DMS79 (cell line): ENCODE measurements around the gene BHLHE40.
A peak's percentile ranks its signal among the peaks of the same experiment; 100 is the strongest.

Source experiments
- DNase-seq: peaks from one replicate; lab custom pipeline; 2025; lab: John Stamatoyannopoulos, UW

Gene BHLHE40

DNA sequence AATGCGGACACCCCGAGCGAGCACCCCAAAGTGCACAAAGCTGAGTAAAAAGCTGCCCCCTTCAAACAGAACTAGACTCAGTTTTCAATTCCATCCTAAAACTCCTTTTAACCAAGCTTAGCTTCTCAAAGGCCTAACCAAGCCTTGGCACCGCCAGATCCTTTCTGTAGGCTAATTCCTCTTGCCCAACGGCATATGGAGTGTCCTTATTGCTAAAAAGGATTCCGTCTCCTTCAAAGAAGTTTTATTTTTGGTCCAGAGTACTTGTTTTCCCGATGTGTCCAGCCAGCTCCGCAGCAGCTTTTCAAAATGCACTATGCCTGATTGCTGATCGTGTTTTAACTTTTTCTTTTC is 5.3 kb downstream of the BHLHE40 start:
- no peak for DNase-seq

DNA sequence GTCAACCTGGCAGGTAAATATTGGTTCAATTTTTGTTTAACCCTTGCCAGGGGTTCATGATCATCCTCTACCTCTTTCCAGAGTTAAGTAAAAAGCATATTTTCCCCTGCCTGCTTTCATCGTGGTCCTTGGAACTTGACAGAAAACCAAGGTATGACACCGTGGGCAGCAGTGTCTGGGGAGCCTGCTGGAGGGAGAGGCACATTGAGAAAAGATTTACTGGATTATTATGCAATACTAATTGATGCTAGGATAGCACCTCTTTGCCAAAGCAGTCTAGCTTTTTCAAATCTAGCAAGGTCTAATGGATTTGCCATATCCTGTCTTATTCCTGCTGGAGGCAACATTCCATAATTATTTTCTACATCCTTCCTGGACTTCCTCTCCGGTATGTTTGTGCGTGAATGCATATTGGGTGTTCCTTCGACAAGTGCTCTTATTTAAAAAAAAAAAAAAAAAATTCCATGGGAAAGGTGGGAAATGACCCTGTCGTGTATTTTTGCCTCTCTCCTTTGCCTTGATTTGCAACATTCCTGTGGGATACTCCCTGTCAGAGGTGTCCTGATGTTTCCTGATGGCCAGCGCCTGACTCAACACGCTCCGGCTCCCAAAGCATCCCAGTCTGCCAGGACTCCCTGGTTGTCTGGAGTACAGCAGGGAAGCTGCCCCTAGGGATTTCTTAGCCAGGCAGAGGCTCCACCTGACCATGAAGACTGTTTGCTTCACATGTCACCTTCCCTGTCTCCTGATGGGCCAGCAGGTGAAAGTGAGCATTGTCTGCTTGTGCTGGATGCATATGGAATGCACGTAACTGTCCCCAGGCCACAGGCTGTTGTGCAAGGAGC is 6.3 kb downstream of the BHLHE40 start:
- DNase-seq: no peak

DNA sequence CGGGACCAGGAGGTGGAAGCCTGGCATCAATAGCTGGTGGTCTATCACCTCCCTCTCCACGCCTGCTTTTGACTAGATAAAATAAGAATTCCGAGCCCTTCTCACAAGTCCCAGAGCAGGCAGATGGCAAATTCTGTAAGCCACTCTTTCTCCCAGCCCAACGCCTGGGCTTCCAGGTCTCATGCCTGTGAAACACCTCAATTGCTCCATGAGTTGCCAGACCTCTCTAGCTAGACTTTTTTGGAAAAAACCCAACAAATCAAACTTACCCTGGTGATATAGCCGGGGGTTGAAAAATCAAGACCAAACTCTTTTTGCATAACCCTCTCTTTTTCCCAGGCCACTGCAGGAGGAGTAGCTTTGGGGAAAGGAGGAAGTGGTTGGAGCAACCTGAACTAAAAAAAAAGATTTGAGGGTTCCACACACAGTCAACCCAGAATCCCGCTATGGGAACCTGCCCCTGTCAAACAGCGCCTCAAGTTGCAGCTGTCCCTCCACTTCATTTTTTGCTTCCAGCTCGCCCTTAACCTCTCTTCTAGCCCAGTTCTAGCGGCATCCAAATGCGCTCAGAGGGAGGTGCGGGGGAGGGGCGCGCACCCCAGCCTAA is 7.0 kb downstream of the BHLHE40 start:
- no peak for DNase-seq

DNA sequence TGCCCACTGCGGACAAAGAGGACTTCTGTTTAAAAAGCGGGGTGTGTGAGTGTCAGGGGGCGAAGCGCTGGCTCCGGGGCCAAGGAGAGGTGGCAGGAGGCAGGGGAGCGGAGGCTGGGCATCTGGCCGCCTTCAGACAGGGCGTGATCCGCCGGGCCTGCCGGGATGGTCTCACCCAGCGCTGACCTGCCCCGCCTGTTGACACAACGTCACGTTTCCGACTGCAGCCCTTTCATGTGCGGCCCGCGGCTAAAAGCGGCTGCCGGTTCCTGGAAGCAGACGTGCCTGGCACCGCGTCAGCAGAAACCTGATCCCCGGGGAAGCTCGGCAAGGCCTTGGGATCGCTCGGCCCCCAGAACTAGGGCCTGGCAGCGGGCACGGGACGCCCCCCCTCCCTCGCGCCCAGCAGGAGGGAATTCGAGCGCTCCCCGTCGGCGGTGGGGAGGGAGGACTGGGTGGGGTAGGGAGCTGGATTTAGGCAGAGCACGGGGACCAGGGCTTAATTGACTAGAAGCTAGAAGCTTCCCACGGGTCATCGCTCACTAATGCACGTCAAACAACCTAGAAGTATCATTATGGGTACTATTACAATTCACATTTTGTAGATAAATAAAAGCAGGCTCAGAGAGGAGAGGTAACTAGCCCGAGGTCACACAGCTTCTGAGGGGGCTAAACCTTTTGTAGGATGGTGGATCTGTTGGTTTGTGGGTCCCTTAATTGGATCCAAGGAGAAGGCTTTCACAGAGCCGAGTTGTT is 7.7 kb downstream of the BHLHE40 start:
- DNase-seq: peak; percentile 46

DNA sequence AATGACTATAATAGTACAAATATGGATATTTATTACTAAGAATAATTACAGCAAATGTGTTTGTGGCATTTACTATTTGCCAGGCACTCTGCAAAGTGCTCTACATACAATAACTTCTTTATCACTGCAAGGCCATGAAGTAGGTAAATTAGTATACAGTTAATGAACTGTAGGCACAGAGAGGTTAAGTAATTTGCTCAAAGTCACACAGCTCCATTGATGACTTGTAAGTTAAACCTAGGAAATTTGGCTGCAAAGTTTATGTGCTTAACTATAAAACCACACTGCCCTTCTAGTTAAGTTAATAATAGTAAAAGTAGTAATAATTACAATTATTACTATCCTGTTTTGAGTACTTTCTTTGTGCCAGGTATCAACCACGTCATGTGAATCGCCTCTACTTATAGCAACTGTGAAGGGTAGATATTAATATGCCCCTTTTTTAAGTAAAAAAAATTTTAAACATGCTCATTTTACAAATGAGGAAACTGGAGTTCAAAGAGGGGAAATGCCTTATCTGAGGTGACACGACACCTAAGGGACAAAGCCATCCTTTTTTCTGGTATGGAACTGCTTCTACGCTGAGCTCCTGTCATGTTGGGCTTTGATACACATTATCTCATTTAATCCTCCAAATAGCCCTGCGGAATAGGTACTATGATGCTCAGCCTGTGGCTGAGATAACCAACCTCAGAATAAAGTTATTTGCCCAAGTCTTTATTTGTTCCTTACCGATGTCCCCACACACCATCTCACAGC is 8.5 kb downstream of the BHLHE40 start:
- no peak for DNase-seq

DNA sequence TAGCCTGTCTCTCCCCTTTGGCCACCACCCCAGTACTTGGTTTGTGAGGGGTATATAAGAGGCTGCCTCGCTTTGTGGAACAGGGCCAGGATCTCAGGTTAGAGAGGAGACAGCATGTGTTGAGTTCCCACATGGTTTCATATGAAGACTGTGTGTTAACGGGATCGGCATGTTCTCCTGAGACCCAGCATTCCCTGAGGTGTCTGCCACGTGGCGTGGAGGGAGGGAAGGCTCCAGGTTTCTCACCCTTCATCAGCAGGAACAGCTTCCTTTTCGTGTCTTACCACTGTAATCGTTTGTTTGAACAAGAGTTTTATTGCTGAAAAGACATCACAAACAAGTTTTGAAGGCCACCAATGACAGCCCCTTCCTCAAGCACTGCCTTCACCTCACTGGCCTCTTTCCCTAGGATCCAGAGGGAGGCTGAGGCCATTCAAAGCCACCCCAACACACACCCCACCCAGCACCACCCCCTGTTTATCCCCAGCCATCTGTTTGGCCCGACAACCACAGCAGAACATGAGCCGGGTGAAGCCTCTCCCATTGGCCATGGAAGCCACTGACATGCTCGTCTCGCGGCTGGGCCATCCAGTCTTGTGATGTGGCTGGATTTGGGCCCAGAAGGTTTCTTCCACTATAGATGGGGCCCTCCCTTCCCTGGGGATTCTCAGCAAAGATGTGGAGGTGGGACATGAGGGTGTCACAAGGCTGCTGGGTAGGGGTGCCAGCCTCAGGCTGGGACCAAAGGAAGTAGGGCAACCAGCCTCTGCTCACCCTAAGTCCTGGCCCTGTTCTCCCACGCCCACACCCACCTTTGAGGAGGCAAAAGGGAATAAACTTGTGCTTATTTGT is 10.0 kb downstream of the BHLHE40 start:
- no peak for DNase-seq

DNA sequence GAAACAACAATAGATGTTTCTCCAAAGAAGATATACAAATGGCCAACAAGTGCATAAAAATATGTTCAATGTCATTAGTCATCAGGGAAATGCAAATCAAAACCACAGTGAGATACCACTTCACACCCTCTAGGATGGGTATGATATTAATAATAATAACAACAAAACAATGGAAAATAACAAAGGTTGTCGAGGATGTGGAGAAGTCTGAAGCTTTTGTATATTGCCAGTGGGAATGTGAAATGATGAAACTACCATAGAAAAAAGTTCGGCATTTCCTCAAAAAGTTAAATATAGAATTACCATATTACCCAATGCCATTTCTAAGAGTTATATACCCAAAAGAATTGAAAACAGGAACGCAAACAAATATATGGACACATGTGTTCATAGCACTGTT is 10.8 kb downstream of the BHLHE40 start:
- no peak for DNase-seq

DNA sequence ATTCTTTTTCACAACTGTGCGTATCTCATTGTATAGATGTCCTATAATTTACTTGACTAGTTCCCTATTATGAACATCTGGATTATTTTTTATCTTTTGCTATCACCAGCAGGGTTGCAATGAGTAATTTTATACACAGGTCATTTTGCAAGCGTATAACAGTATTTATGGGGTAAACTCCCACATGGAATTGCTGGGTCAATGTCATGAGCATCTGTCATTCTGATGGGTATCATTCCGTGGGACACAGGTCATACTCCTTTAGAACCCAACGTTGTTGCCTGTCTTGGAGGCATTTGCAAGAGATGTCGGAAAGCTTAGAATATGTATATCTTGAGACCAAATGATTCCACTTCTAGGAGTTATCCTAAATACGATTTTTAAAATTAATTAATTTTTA is 12.9 kb downstream of the BHLHE40 start:
- no peak for DNase-seq

DNA sequence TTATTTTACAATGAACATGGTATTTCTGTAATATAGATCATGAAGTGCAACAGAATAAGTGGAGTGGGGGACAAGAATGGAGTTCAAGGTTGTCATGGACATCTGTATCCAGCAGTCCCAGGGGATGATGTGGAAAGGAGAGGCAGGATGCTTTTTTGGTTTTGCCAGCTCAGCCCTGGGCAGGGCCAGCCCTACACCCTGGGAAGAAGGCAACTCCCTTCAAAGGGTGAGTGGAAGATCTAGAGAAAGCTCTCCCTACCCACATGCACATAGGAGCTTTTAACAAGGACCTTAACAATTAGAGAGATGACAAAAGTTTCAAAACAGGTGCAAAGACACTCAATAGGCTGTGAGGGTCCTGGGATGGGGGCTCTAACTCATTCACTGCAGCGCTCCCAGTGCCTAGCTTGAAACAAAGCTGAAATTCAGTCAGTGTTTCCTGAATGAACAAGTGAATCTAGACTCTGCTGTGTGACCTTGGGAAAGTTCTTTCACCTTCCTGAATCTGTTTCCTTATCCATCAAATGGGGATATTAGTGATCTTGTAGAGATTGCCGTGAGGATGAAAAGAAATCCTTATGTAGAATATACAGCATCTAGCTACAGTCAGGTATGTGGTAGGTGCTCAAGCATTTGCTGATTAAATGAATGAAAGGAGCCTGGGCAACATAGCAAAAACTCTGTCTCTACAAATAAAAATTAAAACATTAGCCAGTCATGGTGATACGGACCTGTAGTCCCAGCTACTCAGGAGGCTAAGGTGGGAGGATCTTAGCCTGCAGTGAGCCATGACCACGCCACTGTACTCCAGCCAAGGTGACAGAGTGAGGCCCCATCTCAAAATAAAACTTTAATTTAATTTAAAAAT is 14.3 kb downstream of the BHLHE40 start:
- no peak for DNase-seq

DNA sequence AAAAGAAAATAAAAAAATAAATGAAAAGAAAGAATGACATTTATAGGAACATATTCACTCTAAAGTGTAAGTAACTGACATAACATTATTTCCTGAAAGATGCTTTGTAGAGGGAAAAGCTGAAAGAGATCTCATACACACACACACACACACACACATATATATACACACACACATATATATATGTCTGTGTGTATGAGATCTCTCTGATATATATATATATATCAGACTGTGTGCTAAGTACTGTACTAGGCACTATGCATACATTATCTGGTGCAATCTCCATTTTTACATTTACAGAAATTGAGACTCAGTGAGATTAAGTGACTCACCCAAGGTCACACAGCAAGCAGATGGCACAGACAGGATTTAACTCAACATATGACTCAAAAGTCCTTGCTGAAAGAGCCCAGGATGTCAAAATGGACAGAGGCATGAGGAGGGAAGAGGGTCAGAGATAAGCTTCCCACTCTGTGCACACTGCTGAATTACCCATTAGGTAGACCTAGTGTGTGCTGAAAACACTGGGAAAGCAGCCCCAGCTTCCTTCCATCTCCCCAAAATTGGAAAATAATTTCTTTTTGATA is 15.0 kb downstream of the BHLHE40 start:
- DNase-seq: no peak

DNA sequence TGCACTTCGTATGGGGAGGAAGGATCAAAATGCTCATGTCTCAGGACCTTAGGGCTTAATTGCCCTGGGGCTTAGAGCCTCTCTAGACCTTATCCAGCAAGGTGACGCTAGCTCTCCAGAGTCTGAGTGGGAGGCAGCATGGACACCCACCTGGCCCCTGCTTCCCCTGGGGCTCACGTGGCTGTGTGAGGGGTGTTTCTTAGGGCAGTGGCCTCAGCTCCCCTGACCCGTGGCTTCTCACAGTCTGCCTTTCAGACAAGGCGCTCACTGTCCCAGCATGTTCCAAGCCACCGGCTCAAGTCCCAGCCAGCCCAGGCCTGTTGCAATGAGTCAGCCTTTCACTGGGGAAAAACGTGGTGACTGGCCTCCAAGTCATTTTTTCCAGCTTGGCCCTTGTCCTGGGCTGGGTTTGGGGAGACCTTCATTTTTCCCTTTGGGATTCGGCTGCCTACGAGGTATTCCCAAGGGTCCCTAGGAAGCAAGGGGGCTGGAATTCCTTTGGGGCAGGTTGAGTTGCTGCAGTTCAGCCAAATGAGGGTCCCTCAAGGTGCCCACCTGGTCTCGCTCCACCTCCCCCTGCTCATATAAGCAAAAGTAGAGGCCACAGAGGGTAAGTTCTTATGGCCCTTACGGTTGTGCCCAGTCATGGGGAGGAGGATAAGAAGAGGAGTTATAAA is 15.7 kb downstream of the BHLHE40 start:
- DNase-seq: no peak

DNA sequence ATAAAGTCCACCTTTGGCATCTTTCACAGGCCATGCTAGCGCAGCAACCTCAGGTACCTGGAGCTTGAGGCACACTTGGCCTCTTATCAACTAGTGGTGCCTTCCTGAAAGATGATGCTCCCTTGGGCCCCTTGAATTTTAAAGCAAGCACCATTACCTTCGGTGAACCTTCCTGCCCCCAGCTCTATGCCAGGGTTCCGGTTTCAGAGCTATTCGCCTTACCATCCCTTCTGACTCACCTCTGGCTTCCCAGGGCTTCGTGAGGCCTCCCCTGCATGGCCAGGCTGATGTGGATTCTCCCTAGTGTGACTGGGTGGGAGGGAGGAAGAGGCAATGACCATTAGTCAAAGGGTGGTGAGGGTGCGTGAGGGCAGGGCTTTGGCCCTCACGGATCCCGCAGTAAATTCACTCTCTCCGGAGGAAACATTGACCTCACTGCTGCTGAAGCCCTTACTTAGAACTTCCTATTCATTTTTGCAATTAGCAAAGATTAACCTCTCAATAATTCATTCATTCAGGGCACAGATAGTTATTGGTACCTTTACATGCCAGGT is 16.3 kb downstream of the BHLHE40 start:
- no peak for DNase-seq

DNA sequence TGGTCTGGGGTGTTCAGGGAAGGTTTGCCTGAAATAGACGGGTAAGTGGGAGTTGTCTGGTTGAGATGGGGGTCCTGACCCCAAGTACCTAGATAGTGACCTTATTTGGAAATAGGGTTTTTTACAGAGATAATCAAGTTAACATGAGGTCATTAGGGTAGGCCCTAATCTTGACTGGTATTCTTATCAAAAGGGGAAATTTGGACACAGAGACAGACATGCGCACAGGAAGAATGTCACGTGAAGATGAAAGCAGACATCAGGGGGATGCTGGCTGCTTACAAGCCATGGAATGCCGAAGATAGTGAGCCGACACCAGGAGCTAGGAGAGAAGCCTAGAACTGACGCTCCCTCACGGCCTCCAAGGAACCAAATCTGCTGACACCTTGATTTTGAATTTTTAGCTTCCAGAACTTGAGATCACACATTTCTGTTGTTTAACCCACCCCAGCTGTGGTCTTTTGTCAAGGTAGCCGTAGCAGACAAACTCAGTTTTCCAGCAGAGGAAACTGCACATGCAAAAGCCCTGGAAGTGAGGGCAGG is 17.1 kb downstream of the BHLHE40 start:
- DNase-seq: no peak

DNA sequence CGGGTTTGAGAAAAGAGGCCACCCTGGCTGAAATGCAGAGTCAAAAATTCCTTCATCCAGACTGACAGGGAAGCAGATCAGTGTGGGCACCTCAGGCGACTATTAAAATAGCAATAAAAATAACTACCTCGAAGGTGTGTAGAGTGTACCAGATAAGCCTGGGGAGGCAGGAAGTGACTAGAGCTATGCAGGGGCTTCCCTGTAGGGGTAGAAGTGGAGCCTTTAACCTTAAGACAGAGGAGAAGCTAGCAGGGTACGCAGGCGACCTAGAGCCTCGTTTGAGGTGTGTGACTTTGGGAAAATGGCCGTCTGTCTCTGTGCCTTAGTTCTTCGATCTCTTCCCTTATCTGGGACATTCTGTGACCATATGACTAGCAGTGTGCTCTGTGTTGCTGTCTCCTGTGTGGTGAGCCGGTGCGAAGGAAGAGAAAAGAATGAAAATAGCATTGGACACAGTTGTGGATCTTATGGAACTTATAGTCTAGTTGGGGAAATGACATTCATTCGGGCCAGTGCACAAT is 17.6 kb downstream of the BHLHE40 start:
- no peak for DNase-seq

DNA sequence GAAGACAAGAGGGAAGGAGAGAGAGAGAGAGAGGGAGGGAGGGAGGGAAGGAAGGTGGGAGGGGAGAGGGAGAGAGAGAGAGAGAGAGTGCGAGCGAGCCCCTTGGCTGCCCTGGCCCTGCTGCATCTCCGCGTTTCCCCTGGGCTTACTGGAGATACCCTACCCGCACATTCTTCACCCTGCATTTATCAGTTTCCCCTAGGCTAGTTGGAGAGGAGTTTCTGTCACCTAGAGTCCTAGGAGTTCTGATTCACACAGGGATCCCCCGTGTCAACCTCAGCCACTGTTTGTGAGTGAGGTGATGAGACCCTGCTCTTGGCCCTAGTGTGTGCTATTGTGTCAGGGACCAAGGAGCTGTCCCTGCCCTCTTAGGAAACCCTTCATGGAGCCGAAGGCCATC is 18.7 kb downstream of the BHLHE40 start:
- no peak for DNase-seq

DNA sequence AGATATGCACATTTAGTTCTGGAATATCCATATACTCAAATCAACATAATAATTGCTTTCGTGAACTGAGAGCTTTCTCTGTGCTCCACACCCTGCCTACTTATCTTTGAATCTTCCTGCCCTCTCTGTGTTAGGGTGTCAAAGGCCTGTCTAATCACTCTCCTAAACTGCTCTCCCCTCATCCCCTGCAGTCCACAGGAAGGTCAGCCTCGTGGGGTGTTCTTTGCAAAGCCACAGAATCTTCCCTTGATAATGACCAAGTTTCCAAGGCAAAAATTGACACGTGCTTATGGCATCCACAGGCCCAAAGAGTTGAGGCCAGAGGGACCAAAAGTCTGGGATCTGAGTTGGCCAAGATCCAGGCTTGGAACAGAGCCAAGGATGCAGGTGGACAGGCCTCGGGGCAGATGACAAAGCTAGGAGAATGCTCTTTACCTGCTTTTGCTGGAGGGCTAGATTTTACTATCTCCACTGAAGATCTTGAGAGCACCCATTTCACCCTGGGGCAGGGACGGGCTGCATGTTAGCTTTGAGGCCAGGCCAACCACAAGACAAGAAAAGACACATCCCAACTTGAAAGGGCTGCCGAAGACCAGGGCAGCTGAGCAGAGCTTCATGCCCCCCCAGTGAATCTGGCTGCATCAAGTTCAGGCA is 20.4 kb downstream of the BHLHE40 start:
- DNase-seq: peak; percentile 29

DNA sequence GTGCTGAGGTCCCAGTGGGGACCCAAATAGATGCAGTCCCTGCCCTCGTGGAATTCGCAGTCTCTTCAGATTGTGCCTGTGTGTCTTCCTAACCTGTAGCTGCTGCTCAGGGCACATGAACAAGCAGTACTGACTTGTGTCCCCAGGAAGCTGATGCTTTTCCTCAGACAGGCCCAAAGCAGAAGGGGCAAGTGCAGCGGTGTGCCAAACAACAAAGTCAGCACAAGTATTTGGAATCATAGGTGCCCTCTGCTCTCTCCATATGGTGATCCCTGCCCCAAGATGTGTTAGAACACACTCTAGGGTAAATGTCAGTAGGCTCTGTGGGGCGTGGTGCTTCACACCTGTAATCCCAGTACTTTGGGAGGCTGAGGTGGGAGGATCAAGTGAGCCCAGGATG is 21.9 kb downstream of the BHLHE40 start:
- DNase-seq: no peak

DNA sequence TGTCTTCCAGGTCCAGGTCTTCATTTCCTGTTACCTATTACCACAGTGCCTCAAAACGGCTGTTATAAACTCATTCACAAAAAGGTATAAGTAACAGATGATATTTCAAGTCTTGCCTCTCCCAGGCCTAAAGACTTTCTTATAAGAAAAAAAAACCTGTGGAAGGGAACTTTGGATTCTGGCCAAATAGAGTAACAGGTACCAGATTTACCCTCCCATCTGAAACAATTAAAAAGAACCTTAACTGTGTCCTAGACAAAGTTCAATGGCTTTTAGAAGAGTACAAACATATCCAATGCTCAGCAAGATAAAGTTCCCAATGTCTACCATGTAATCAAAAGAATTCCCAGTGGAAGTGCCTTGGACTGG is 22.6 kb downstream of the BHLHE40 start:
- DNase-seq: no peak
